ENCODE measurements around the gene SIX5.

SIX5 gene

GRCh38 chr19:45746866-45747265, 22.2 kb downstream of the SIX5 start:
- no peak for TF ChIP-seq CTCF (IDR thresholded peaks at IDR 0.05; ENCODE audit: low read depth, low read length)
- TF ChIP-seq EZH2phosphoT487 (IDR thresholded peaks at IDR 0.05; ENCODE audit: low read depth) = no peak
- no peaks in the 10 kb centered on the region for H3K36me3 ChIP-seq (replicated peaks; ENCODE audit: low read depth, low read length)

GRCh38 chr19:45745606-45746005, 23.4 kb downstream of the SIX5 start:
- Histone ChIP-seq H3K4me2 (ENCODE audit: low read length) (no peak overlapping the region), H3K36me3 (replicated peaks; ENCODE audit: low read depth, low read length) (no peaks in the 10 kb centered on the region), H3K9ac (ENCODE audit: low read length) (no peak overlapping the region), H3K27me3 (ENCODE audit: low read depth, low read length) (peaks cover 12% of the 10 kb centered on the region), H4K20me1 (ENCODE audit: insufficient read depth, low read length) (no peaks in the 10 kb centered on the region), H3K79me2 (ENCODE audit: low read length) (no peaks in the 10 kb centered on the region), H3K4me3 (ENCODE audit: low read length) (no peak overlapping the region), H3K4me1 (ENCODE audit: low read length) (no peaks in the 10 kb centered on the region), H3K9me3 (ENCODE audit: insufficient read depth, low read length) (no peaks in the 10 kb centered on the region), H3K27ac (ENCODE audit: low read length) (no peak overlapping the region), H2AFZ (ENCODE audit: low read depth, low read length) (no peak overlapping the region)
- TF ChIP-seq CTCF (IDR thresholded peaks at IDR 0.05; ENCODE audit: low read depth, low read length) = no peak
- TF ChIP-seq EZH2phosphoT487 (IDR thresholded peaks at IDR 0.05; ENCODE audit: low read depth) = no peak

More at GRCh38 chr19:45746866-45747265, 22.2 kb downstream of the SIX5 start:
- H2AFZ ChIP-seq (ENCODE audit: low read depth, low read length) = no peak overlapping the region
- no peaks in the 10 kb centered on the region for H3K79me2 ChIP-seq (ENCODE audit: low read length)
- no peaks in the 10 kb centered on the region for H3K4me1 ChIP-seq (ENCODE audit: low read length)
- H3K9me3 ChIP-seq (ENCODE audit: insufficient read depth, low read length) = no peaks in the 10 kb centered on the region
- no peak overlapping the region for H3K4me2 ChIP-seq (ENCODE audit: low read length)
- peaks cover 12% of the 10 kb centered on the region for H3K27me3 ChIP-seq (ENCODE audit: low read depth, low read length)
- H3K9ac ChIP-seq (ENCODE audit: low read length) = no peak overlapping the region
- no peaks in the 10 kb centered on the region for H4K20me1 ChIP-seq (ENCODE audit: insufficient read depth, low read length)
- H3K4me3 ChIP-seq (ENCODE audit: low read length) = no peak overlapping the region
- no peak overlapping the region for H3K27ac ChIP-seq (ENCODE audit: low read length)

- no peaks in the 10 kb centered on the region for H3K79me2 ChIP-seq (ENCODE audit: low read length)
- no peak overlapping the region for H3K4me2 ChIP-seq (ENCODE audit: low read length)
- no peaks in the 10 kb centered on the region for H3K9me3 ChIP-seq (ENCODE audit: insufficient read depth, low read length)
- no peak overlapping the region for H3K9ac ChIP-seq (ENCODE audit: low read length)
- no peak overlapping the region for H3K27ac ChIP-seq (ENCODE audit: low read length)
- TF ChIP-seq CTCF (IDR thresholded peaks at IDR 0.05; ENCODE audit: low read depth, low read length) (no peak), EZH2phosphoT487 (IDR thresholded peaks at IDR 0.05; ENCODE audit: low read depth) (no peak)
- H3K4me1 ChIP-seq (ENCODE audit: low read length) = no peaks in the 10 kb centered on the region
- H2AFZ ChIP-seq (ENCODE audit: low read depth, low read length) = no peak overlapping the region
- peaks cover 12% of the 10 kb centered on the region for H3K27me3 ChIP-seq (ENCODE audit: low read depth, low read length)
- no peak overlapping the region for H3K4me3 ChIP-seq (ENCODE audit: low read length)
- no peaks in the 10 kb centered on the region for H3K36me3 ChIP-seq (replicated peaks; ENCODE audit: low read depth, low read length)
- no peaks in the 10 kb centered on the region for H4K20me1 ChIP-seq (ENCODE audit: insufficient read depth, low read length)
Observed at GRCh38 chr19:45742969-45743368, 26.1 kb downstream of the SIX5 start.

- Histone ChIP-seq H4K20me1 (ENCODE audit: insufficient read depth, low read length) (no peaks in the 10 kb centered on the region), H3K36me3 (replicated peaks; ENCODE audit: low read depth, low read length) (no peaks in the 10 kb centered on the region), H3K27me3 (ENCODE audit: low read depth, low read length) (peaks cover 6% of the 10 kb centered on the region; the same call in 1 of the 2 replicates), H3K79me2 (ENCODE audit: low read length) (no peaks in the 10 kb centered on the region), H3K9ac (ENCODE audit: low read length) (no peak overlapping the region), H3K4me3 (ENCODE audit: low read length) (no peak overlapping the region), H2AFZ (ENCODE audit: low read depth, low read length) (no peak overlapping the region), H3K4me1 (ENCODE audit: low read length) (no peaks in the 10 kb centered on the region), H3K4me2 (ENCODE audit: low read length) (no peak overlapping the region), H3K27ac (ENCODE audit: low read length) (no peak overlapping the region), H3K9me3 (ENCODE audit: insufficient read depth, low read length) (no peaks in the 10 kb centered on the region)
- TF ChIP-seq CTCF (IDR thresholded peaks at IDR 0.05; ENCODE audit: low read depth, low read length) = no peak
- TF ChIP-seq EZH2phosphoT487 (IDR thresholded peaks at IDR 0.05; ENCODE audit: low read depth) = no peak
Observed at GRCh38 chr19:45739498-45740439, 29.3 kb downstream of the SIX5 start.

Measured in OCI-LY3 (cell line).